Fibroblast of skin of abdomen (primary cell): ENCODE results near the gene SLC16A2.
A peak's percentile ranks its signal among the peaks of the same experiment; 100 is the strongest.

Source experiments
- DNase-seq: peaks from one replicate; pipeline ENCODE4 v3.0.0-alpha.2; 2013

SLC16A2 gene

DNA sequence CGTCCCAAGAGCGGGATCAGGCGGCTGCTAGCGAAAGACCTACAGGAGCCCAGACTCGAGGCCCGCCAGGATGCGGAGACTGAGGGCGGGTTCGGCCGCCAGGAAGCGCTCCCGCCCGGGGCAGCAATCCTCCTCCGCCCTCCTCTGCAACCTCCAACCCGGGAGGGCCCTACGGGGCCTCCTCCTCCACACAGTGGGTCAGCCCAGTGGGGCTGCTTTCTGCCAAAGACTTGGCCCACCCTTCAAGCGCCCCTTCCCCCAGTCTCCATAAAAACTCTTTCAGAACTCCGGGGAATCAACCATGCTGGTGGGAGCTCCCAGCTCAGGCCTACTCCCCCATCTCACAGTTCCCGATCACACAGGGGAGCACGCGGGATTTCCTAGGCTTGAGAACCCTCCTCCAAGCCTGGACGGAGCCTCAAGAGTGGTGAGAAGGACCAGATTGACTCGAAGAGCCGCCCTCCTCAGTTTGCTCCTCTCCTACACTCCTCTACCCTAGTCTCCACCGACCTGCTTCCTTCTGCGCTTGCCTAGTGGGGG, 115.6 kb downstream of the SLC16A2 start:
- peak; percentile 54 for DNase-seq

DNA sequence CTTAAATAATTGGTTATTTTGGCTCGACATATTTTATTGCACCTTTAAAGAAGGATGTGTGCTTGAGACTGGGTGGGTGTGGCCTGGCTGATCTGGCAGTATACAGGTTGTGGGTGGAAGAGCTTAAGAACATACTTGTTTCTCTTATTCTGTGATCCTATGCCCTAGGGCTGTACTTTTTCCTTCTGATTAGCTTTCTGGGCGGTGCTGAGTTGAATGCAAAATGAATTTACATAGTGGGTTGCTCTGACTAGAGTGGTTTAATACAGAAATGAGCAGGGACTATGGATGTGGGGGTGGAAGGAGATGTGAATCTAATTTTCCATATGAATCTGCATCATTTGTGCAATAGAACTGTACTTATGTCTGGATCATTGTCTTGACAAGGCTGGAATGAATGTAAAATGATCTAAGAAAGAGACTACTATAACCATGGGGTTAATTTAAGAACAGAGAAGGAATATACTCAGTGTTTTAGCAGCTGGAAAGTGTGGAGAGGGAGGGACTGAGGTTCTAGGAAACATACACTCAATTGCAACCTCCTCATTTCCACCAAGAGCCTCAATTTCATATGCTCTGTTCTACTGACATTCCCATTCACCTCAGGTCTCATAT, 119.4 kb downstream of the SLC16A2 start:
- no peak for DNase-seq

DNA sequence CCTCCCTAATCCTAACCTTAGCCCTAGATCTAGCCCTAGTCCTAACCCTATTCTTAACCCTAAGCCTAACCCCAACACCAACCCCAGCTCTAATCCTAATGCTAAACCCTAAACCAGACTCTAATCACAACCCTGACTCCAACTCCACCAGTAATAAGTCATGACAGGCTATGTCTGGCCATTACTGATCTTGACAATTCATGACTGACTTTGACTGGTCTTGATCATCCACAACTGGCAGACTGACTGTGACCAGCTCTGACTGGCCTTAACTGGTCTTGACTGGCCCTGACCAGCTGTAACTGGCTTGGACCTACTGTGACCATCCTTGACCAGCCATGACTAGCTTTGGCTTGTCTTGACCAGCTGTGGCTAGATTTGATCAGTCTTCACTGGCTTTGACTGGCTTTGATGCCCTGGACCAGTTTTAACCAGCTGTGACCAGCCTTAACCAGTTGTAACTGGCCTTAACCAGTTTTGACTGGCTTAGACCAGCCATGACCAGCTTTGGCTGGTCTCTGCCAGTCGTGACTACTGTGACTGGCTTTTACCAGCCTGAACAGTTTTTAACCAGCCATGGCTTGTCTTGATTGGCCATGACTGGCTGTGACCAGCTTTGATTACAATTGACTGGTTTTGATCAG, 124.7 kb downstream of the SLC16A2 start:
- DNase-seq: no peak

GRCh38 chrX:74546984-74547383, 125.7 kb downstream of the SLC16A2 start:
- no peak for DNase-seq

DNA sequence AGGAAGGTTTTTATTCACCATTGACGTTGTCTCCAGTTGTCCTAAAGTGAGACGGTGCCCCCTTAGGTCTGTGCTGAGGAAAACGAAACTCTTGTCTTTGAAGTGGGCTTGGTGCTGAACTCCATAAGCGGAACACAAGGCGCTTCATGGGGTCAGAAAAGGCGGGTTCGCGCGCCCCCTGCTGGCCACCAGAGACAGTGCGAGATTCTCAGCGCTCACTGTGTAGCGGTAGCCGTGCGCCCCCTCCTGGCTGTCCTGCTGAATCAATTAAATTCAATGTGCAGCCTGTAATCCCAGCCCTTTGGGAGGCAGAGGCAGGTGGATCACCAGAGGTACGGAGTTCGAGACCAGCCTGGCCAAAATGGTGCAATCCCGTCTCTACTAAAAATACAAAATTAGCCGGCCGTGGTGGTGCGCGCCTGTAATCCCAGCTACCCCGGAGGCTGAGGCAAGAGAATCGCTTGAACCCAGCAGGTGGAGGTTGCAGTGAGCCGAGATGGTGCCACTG, 129.1 kb downstream of the SLC16A2 start:
- peak; percentile 64 for DNase-seq

- no peak for DNase-seq
Observed at GRCh38 chrX:74551934-74552333, 130.6 kb downstream of the SLC16A2 start.

DNA sequence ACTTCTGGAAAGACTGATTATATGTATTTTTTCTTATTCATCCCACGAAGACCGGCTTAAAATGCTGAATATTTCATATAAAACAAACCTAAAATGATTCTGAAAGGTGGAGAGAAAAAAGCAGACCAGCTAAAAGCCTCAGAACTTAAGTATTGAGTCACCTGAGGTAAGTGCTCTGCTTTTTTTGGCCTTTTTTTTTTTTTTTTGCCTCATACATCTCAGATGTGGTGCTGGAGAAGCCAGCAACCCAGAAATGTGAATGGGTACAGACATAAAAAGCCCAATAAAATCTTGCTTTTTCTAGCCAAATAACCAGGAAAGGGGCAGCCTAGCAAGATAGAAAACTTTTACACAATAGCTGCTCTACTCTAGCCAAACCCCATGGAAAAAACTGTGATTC, 136.1 kb downstream of the SLC16A2 start:
- DNase-seq: no peak

DNA sequence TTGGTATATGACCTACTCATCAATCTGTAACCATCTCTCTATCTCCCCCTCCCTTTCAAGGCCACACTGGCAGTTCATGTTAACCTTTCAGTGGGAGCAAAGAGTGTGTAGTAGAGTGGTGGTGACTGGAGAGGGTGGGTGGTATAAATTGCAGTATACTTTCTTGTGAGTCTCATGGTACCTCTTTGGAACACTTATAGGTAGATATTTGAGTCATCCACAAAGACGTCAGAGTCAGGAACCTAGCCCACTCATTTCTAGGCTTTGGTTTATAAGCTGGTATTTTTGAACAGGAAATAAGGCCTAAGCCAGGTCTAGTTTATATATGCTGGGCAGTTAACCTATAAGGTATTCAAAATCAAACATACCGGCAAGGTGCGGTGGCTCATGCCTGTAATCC, 156.8 kb downstream of the SLC16A2 start:
- no peak for DNase-seq

- peak; percentile 40 for DNase-seq
Observed at GRCh38 chrX:74579597-74580198, 158.4 kb downstream of the SLC16A2 start.
